ENCODE measurements around the gene HFE. TPM values are rescaled to one million over a fixed set of nuclear protein-coding genes. Genes with fewer than 3 reads are reported as not detected.
A peak's percentile ranks its signal among the peaks of the same experiment; 100 is the strongest.

Gene HFE
- total RNA-seq, 2 donors from 2014 or later = 1.8 to 2.1 TPM

DNA sequence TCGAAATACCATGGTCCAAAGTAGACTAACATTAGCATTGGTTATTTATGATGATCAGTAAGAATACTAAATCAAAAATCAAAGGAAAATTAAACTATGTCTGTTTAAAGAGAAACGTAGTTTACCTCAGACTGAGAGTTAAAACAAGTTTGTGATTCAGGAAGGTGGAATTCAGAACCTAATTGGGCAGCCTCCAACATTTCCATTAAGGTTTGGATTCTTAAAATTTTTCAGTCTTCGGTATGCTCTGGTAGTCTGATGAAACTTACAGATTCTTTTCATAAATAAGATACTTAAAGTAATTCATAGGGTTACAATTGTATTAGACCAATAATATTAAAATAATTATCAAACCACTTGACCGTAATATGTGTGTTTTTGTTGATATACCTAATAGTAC is 18.6 kb downstream of the HFE start:
- Mint-ChIP-seq H3K36me3 (ENCODE audit: low read depth) (peaks cover 2% of the 10 kb centered on the region), H3K4me3 (no peak overlapping the region), H3K9me3 (peaks cover 20% of the 10 kb centered on the region), H3K27ac (no peak overlapping the region), H3K27me3 (ENCODE audit: insufficient read depth) (no peaks in the 10 kb centered on the region), H3K4me1 (peaks cover 16% of the 10 kb centered on the region)
- peaks cover 6% of the 10 kb centered on the region for H3K9me3 ChIP-seq (ENCODE audit: control insufficient read depth, low read length)
- no peaks in the 10 kb centered on the region for H3K36me3 ChIP-seq (ENCODE audit: control insufficient read depth, insufficient read depth, low read length)
- no peak overlapping the region for H3K27ac ChIP-seq (ENCODE audit: low read depth, low read length)
- 93 to 100% methylated on average over 1 to 4 of the region's 4 CpGs for WGBS, 2 experiments (ENCODE audit: insufficient coverage in 1 of 2, insufficient read length in 1 of 2)
- no peak for DNase-seq
- no peaks in the 10 kb centered on the region for H3K27me3 ChIP-seq (ENCODE audit: control insufficient read depth, insufficient read depth, low read length, poor library complexity, severe bottlenecking)
- no peaks in the 10 kb centered on the region for H3K4me1 ChIP-seq (ENCODE audit: control insufficient read depth, insufficient read depth, low read length)
- H3K4me3 ChIP-seq (ENCODE audit: low read length) = no peak overlapping the region
- no peak overlapping the region for H3K9ac ChIP-seq (ENCODE audit: extremely low read depth, low read length, poor library complexity, severe bottlenecking)
- no peak for TF ChIP-seq CTCF (conservative IDR thresholded peaks at IDR 0.05)

GRCh38 chr6:26107935-26108334 is 20.7 kb downstream of the HFE start:
- Histone ChIP-seq H3K4me3 (ENCODE audit: low read length) (no peak overlapping the region), H3K27me3 (ENCODE audit: control insufficient read depth, insufficient read depth, low read length, poor library complexity, severe bottlenecking) (no peaks in the 10 kb centered on the region), H3K36me3 (ENCODE audit: control insufficient read depth, insufficient read depth, low read length) (no peaks in the 10 kb centered on the region), H3K4me1 (ENCODE audit: control insufficient read depth, insufficient read depth, low read length) (no peaks in the 10 kb centered on the region), H3K9me3 (ENCODE audit: control insufficient read depth, low read length) (peaks cover 6% of the 10 kb centered on the region), H3K9ac (ENCODE audit: extremely low read depth, low read length, poor library complexity, severe bottlenecking) (no peak overlapping the region), H3K27ac (ENCODE audit: low read depth, low read length) (no peak overlapping the region)
- Mint-ChIP-seq H3K27me3 (ENCODE audit: insufficient read depth) (no peaks in the 10 kb centered on the region), H3K9me3 (peaks cover 20% of the 10 kb centered on the region), H3K27ac (no peak overlapping the region), H3K4me3 (no peak overlapping the region), H3K36me3 (ENCODE audit: low read depth) (peaks cover 2% of the 10 kb centered on the region), H3K4me1 (peaks cover 10% of the 10 kb centered on the region)
- WGBS, 2 experiments (ENCODE audit: insufficient coverage in 1 of 2, insufficient read length in 1 of 2) = 93 to 98% methylated on average over 14 to 18 of the region's 18 CpGs
- no peak for TF ChIP-seq CTCF (conservative IDR thresholded peaks at IDR 0.05)
- no peak for DNase-seq

DNA sequence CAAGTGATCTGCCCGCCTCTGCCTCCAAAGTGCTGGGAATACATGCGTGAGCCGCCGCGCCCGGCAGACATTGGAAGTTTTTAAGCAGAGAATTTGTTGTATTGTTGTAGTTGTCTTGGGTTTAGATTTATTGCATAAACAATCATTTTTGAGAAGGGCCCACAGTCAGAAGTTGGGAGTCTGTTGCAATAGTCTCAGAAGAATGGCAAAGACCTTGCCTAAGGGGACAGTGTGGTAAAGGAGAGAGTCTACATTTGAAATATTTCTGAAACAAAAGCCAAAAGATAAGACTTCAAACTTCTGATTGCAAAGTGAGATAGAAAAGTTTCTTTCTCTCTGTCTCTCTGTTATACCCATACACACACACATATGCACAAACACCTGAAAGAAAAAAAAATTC is 22.5 kb downstream of the HFE start:
- Mint-ChIP-seq H3K27me3 (ENCODE audit: insufficient read depth) (no peaks in the 10 kb centered on the region), H3K27ac (peak overlapping the region; percentile 59), H3K4me3 (no peak overlapping the region), H3K36me3 (ENCODE audit: low read depth) (peaks cover 2% of the 10 kb centered on the region), H3K4me1 (no peaks in the 10 kb centered on the region), H3K9me3 (peaks cover 20% of the 10 kb centered on the region)
- H3K36me3 ChIP-seq (ENCODE audit: control insufficient read depth, insufficient read depth, low read length) = no peaks in the 10 kb centered on the region
- no peaks in the 10 kb centered on the region for H3K27me3 ChIP-seq (ENCODE audit: control insufficient read depth, insufficient read depth, low read length, poor library complexity, severe bottlenecking)
- 99 to 100% methylated on average over 1 to 6 of the region's 6 CpGs for WGBS, 2 experiments (ENCODE audit: insufficient coverage in 1 of 2, insufficient read length in 1 of 2)
- H3K4me1 ChIP-seq (ENCODE audit: control insufficient read depth, insufficient read depth, low read length) = no peaks in the 10 kb centered on the region
- no peak overlapping the region for H3K9ac ChIP-seq (ENCODE audit: extremely low read depth, low read length, poor library complexity, severe bottlenecking)
- H3K27ac ChIP-seq (ENCODE audit: low read depth, low read length) = no peak overlapping the region
- no peak for TF ChIP-seq CTCF (conservative IDR thresholded peaks at IDR 0.05)
- DNase-seq = no peak
- H3K9me3 ChIP-seq (ENCODE audit: control insufficient read depth, low read length) = peaks cover 6% of the 10 kb centered on the region
- no peak overlapping the region for H3K4me3 ChIP-seq (ENCODE audit: low read length)

Data from endodermal cell (in vitro differentiated cells).